Measurements from ENCODE around the gene PRDX2. TPM values are rescaled to one million over a fixed set of nuclear protein-coding genes. Genes with fewer than 3 reads are reported as not detected.

PRDX2 gene
- total RNA-seq, 1 experiment from 2014 or later = not detected

DNA sequence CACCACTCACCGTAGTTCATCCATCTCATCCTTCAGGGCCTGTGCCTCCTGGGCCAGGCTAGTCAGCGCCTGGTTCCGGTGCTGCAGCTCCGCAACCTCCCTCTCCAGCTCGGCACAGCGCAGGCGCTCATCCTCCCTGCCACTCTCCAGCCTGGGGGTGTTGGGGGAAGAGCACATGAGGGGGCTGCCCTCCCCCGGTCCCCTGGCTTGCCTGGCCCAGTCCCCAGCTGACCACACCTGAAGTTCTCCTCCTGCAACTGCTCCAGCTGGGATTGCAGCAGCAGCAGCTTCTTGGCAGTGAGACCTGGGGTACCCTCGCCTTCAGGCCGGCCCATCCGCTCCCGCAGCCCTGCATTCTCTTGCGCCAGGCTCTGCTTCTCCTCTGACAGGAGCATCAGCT lies 30.7 kb downstream of the PRDX2 start:
- DNase-seq (ENCODE audit: low read depth) = no peak
- in situ Hi-C loops (cut with HindIII; ENCODE audit: low pct_unique_long_range_greater_than_20kb, low sequenced_read_pairs) = no loop called here

DNA sequence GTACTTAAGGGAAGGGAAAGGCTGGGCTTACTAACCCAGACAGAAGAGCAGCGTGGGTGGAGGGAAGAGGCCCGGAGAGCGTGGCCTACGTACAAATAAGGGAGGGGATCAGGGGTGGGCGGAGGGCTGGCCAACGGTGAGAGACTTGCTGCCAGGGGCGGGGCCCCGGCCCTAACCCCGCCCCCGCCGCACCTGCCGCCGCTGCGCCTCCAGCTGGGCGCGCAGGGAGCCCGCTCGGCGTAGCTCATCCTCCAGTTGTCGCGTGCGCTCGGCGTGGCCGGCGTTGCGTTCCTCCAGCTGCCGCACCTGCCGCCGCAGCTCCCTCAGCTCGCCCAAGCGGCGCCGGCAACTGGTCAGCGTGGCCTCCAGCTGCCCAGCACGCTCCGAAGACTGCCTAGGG lies 31.9 kb downstream of the PRDX2 start:
- DNase-seq (ENCODE audit: low read depth) = no peak
- in situ Hi-C loops (cut with HindIII; ENCODE audit: low pct_unique_long_range_greater_than_20kb, low sequenced_read_pairs) = no loop called here

DNA sequence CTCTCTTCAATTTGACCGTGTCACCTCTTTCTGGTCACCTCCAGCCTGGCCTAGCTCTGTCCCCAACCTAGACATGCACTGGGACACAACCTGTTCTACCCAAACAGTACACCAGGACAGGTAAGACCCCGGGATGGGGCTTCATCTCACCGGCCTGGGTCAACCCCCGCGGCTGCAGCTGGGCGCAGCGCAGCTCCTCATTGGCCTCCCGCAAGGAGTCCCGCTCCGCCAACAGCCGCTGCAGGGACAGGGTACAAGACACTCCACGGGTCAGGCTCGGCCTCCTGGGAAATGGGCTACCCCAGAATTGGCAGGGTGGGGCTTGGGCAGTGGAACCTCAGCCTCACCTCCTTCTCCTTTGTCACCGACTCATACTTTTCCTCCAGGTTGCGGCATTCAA lies 33.9 kb downstream of the PRDX2 start:
- no peak for DNase-seq (ENCODE audit: low read depth)
- in situ Hi-C loops (cut with HindIII; ENCODE audit: low pct_unique_long_range_greater_than_20kb, low sequenced_read_pairs) = no loop called here

DNA sequence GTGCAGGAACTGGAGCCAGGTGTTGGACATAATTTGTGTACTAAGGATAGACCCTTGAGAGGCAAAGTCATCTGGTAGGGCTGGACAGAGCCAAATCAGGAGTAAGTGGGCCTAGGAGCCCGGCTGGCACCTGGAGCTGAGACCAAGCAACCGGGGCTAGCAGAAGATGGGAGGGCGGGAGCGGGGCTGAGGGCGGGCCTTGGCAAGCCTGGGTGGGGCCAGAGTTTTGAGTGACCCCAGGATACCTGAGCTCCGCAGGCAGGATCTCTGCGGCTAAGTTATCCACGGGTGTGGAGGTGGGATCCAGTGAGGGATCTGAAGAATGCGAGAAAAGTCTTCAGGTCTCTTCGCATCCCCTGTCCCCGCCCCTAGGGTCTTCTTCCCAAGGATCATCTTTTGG lies 34.5 kb downstream of the PRDX2 start:
- in situ Hi-C loops (cut with HindIII; ENCODE audit: low pct_unique_long_range_greater_than_20kb, low sequenced_read_pairs) = no loop called here
- no peak for DNase-seq (ENCODE audit: low read depth)

DNA sequence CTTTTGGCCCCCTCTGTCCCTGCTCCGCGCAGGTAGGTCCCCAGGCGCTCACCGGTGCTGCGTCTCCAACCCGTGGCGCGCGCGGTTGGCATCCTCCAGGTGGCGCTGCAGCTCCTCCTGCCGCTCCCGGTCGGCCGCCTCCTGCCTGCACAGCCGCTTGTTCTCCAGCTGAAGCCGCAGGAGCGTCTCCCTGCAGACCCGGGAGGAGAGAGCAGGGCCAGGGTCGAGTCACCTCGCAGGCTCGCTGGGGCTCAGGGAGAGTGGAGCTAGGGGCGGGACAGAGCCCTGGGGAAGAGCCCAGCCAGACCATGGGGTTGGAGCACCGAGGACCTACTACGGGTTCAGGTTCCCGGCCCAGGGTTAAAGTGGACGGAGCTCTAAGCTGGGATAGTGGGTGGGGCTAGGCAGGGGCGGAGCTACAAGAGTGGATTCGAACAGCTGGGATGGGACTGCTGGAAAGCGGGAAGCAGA lies 35.5 kb downstream of the PRDX2 start:
- peak; percentile 88 for DNase-seq (ENCODE audit: low read depth)

DNA sequence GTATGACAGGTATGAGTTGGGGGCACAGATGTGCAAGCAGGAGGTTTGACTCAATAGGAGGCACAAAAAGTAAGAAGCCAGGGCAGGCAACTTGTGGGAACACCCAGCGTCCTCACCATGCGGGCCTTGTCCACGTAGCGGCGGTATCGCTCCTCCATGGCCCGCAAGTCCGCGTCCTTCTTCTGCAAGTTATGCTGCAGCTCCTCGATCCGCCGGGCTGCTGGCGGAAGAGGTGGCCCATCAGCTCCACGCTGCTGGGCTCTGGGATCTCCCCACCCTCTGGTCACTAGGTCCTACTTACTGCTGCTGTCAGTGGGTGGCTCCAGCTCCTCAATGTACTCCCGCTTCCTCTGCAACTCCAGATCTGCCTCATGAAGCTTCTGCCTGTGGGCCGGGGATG lies 36.9 kb downstream of the PRDX2 start:
- DNase-seq (ENCODE audit: low read depth) = no peak
- in situ Hi-C loops (cut with HindIII; ENCODE audit: low pct_unique_long_range_greater_than_20kb, low sequenced_read_pairs) = no loop called here

More for the DNA sequence above, 35.5 kb downstream of the PRDX2 start:
- in situ Hi-C loops (cut with HindIII; ENCODE audit: low pct_unique_long_range_greater_than_20kb, low sequenced_read_pairs) = no loop called here

DNA sequence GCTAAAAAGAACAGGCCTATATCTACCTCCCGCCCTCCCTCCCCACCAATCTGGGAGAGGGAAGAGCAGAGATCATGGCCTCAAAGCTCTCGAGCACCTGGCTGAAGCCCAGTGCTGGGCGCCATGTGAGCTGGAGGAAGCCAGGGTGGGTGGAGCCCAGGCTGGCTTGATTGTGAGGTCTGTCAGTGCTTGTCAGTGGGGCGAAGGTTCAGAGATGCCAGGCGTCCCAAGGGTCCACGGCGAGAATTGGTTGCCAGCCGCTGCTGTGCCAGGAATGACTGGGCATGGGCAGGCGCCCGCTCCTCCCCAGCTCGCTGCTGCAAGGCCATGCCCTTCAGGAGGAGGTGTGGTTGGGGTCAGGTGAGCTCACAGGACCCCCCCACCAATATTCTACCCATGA lies 38.5 kb downstream of the PRDX2 start:
- no peak for DNase-seq (ENCODE audit: low read depth)
- in situ Hi-C loops (cut with HindIII; ENCODE audit: low pct_unique_long_range_greater_than_20kb, low sequenced_read_pairs) = no loop called here

DNA sequence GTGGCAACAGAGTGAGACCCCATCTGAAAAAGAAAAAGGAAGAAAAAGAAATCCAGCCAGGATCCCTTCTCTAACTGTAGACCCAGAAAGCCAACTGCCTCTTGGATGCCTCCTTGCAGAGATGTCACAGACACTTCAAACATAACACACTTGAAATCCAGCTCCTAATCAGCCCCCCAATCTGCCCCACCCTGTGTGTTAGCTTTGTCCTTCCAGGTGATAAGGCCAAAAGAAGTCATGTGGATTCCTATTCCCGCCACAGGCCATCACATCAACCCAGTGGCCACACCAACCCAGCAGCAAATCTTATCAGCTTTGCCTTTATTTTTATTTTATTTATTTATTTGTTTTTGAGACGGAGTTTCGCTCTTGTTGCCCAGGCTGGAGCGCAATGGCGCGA lies 41.9 kb downstream of the PRDX2 start:
- in situ Hi-C loops (cut with HindIII; ENCODE audit: low pct_unique_long_range_greater_than_20kb, low sequenced_read_pairs) = no loop called here
- no peak for DNase-seq (ENCODE audit: low read depth)

DNA sequence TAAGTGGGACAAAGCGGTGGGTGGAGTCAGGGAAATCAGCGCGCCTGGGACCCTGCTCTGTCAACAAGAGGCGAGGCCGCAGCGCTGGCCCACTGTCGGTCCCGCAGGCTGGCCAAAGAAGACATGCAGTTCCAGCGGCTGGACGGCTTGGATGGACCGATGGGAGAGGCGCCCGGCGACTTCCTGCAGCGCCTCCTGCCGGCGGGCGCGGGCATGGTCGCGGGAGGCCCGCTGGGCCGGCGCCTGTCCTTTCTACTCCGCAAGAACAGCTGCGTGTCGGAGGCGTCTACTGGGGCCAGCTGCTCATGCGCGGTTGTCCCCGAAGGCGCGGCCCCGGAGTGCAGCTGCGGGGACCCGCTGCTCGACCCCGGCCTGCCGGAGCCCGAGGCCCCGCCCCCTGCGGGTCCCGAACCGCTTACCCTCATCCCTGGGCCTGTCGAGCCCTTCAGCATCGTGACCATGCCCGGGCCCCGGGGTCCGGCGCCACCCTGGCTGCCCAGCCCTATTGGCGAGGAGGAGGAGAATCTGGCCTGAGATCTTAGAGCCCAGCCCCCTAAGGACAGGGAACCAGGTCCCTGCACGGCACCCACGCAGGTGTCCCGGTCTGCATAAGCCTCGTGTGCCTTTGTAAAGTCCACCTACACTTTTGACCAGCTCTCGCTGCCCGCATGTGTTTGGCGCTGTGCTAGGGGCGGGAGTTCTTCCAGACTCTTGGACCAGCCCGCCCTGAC lies 43.9 kb downstream of the PRDX2 start:
- in situ Hi-C loops (cut with HindIII; ENCODE audit: low pct_unique_long_range_greater_than_20kb, low sequenced_read_pairs) = no loop called here
- DNase-seq (ENCODE audit: low read depth) = peak; percentile 30

DNA sequence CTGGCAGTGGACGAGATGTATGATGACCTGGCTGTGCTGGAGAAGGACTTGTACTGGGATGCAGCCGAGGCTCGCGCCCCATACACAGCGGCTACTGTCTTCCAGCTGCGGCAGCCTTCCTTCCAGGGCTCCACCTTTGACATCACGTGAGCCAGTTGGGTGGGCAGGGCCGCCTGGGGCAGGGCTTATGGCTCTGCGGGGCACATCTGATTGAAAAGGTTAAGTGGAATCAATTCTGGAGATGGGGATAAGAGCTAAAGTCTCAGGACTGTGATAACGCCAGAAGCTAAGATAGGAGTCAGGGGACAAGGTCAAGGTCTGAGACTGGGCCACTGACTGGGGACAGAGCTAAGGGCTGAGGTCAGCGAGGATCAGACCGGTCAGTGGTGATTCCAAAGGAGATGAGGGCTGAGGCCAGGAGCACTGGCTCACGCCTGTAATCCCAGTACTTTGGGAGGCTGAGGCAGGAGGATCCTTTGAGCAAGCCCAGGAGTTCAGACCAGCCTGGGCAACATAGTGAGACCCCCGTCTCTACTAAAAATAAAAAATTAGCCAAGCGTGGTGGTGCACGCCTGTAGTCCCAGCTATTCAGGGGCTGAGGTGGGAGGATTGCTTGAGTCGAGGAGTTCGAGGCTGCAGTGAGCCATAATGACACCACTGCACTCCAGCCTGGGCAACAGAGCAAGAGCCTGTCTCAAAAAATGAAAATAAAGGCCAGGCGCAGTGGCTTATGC lies 45.3 kb downstream of the PRDX2 start:
- in situ Hi-C loops (cut with HindIII; ENCODE audit: low pct_unique_long_range_greater_than_20kb, low sequenced_read_pairs) = no loop called here
- no peak for DNase-seq (ENCODE audit: low read depth)

DNA sequence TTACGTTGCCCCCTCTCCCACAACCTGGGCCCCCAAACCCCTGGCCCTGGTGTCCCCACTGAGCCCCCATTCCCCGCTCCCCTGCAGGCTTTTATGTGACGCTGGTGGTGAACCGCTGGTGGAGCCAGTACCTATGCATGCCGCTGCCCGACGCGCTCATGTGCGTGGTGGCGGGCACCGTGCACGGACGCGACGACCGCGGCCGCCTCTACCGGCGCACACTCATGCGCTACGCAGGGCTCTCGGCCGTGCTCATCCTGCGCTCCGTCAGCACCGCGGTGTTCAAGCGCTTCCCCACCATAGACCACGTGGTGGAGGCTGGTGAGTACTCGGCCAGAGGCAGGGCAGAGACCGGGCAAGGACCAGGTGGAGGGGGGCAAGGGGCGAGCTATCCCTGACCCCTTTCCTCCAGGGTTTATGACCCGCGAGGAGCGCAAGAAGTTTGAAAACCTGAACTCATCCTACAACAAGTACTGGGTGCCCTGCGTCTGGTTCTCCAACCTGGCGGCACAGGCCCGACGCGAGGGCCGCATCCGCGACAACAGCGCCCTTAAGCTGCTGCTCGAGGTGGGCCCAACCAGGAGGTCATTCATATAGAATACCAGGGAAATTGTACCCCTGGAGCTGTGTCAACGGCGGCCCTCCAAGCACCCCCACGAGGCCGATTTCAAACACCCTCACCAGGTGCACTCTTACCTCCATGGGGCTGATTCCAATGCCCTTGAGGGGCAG lies 47.0 kb downstream of the PRDX2 start:
- DNase-seq (ENCODE audit: low read depth) = no peak
- in situ Hi-C loops (cut with HindIII; ENCODE audit: low pct_unique_long_range_greater_than_20kb, low sequenced_read_pairs) = no loop called here

DNA sequence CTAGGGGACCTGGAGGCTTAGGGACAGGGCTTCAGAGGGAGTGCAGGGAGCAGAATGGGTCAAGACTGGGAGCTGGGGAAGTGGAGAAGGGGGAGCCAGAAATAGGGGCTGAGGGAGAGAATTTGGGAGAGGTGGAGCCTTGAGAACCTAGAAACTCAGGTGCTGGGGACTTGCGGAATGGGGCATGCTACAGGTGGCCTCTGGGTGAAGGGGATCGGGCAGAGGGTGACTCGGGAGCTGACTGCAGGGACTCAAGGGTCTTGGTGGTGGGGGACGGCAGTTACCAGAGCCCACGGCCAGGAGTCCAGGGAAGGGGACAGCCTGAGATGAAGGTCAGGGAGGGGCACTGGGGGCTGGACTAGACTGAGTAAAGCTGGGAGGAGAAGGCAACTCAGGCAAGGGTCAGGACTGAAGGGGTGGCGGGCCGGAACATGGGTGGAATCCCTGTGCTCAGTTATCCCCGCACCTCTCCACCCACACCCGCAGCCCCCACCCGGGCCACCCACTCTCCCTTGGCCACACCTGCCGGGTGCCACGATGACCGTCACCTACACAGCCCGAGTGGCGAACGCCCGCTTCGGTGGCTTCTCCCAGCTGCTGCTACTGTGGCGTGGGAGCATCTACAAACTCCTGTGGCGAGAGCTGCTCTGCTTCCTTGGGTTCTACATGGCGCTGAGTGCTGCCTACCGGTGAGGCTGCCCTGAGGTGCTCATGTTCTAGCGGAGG lies 49.4 kb downstream of the PRDX2 start:
- in situ Hi-C loops (cut with HindIII; ENCODE audit: low pct_unique_long_range_greater_than_20kb, low sequenced_read_pairs) = no loop called here
- DNase-seq (ENCODE audit: low read depth) = no peak

DNA sequence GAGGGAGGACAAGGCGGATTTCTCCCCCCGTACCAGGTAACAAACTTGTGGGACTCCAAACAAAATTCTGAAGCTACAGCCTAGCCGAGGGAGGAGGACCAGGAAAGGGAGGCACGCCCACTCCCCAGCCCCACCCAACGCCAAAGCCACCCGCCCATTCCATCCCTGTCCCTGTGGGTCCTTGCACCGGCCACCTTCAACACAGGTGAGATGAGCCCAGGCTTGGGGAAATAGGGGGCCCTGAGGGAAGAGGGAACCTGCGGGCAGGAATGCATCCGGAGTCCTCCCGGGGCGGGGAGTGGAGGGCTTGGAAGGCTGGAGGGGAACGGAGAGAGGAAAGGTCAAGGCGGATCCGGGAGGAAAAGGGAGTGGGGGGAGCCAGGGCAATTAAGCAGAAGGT lies 50.0 kb downstream of the PRDX2 start, which contains the start of gene BEST2:
Gene BEST2 (plus strand): TSS at position 157 of the 400 bp plus-strand sequence. CDS start 802 bp downstream, outside the sequence.
- DNase-seq (ENCODE audit: low read depth) = no peak
- in situ Hi-C loops (cut with HindIII; ENCODE audit: low pct_unique_long_range_greater_than_20kb, low sequenced_read_pairs) = no loop called here

DNA sequence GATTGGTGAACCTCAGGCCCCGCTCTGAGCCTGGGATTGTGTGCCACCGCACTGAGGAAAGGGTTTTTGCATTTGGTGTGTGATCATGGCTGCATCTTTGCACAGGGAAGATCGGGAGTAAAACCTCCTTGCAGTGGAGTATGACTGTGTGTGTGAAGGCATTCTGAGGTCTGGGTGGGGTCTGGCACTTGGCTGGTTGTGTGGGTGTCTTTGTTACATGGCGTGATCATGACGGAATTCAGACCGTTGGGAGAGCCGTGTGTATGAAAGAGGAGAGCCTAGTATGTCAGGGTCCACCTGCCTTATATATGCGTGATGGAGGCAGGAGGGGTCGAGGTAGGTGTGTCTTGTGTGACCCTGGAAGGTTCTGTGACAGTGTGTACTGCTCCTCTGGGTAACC lies 50.7 kb downstream of the PRDX2 start:
- in situ Hi-C loops (cut with HindIII; ENCODE audit: low pct_unique_long_range_greater_than_20kb, low sequenced_read_pairs) = no loop called here

DNA sequence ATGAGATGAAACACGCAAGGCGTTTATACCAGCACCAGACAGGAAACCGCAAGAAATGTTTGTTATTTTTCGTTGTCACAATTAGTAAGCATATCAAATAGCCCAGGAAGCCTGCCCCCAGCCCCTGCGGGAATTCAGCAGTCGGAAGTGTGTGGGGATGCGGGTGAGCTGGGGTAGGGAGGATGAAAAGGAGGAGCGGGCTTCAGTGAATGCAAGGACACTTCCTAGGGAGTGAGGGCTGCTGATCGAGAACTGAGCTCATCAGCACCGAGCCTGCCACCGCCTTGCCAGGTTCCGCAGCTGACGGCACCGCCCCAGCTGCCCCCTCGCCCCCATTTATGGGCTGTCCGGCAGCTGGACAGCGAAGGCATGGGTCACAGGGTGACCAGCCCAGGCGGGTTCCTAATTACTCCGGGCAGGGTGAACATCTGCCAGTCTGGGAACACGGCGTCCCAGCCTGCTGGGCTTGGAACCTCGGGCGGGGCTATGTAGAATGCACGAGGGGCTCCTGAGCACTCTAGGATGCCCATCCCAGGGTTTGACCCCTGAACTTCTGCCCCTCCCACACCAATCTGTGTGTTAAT lies 51.6 kb downstream of the PRDX2 start:
- in situ Hi-C loops (cut with HindIII; ENCODE audit: low pct_unique_long_range_greater_than_20kb, low sequenced_read_pairs) = no loop called here
- DNase-seq (ENCODE audit: low read depth) = no peak

More for the DNA sequence above, 50.7 kb downstream of the PRDX2 start:
- DNase-seq (ENCODE audit: low read depth) = no peak

DNA sequence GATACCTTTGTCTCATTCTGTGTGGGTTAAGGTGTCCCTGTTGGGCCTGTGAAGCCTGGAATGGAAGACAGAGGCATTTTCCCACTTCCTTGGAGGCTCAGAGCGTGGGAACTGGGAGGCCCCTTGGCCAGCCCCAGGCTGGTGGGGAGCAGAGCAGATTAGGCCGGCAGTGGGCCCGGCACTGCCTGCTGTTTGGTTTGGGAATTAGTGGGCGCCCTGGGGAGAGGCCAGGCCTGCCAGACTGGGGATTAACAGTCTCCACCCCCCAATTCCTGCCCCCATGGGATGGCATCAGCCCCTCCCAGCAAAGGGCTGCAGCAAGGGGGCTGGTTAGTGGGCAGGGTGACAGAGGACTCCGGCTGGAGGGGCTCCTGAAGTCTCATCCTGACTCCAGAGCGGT lies 53.1 kb downstream of the PRDX2 start:
- in situ Hi-C loops (cut with HindIII; ENCODE audit: low pct_unique_long_range_greater_than_20kb, low sequenced_read_pairs) = no loop called here
- DNase-seq (ENCODE audit: low read depth) = no peak

Measured in Caki2 (cell line).